ENCODE results near the gene GID8. TPM values are rescaled to one million over a fixed set of nuclear protein-coding genes. Genes with fewer than 3 reads are reported as not detected.

GID8 gene
- total and polyA plus RNA-seq, 9 of the 15 experiments (the other 6 are each of a cell fraction or from before 2014, with no cell fraction given) = 7.5 to 31.6 (median 22.2) TPM

DNA sequence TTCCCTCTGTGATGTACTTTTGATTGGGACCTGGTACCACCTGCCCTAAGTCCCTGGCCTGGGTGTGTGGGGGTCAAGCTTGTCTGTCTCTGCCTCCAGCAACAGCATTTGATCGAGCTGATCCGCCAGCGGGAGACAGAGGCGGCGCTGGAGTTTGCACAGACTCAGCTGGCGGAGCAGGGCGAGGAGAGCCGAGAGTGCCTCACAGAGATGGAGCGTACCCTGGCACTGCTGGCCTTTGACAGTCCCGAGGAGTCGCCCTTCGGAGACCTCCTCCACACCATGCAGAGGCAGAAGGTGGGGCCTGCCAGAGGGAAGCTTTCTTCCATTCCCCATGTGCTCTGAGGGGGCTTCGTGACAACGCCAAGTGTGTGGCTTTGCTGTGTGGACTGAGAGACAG is 5.4 kb downstream of the GID8 start (continued):
- TF ChIP-seq, protein P1, sequence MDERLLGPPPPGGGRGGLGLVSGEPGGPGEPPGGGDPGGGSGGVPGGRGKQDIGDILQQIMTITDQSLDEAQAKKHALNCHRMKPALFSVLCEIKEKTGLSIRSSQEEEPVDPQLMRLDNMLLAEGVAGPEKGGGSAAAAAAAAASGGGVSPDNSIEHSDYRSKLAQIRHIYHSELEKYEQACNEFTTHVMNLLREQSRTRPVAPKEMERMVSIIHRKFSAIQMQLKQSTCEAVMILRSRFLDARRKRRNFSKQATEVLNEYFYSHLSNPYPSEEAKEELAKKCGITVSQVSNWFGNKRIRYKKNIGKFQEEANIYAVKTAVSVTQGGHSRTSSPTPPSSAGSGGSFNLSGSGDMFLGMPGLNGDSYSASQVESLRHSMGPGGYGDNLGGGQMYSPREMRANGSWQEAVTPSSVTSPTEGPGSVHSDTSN (CRISPR knock-in tag; IDR thresholded peaks at IDR 0.05; ENCODE audit: low read depth) = no peak
- TF ChIP-seq, protein P1 (tag; conservative IDR thresholded peaks at IDR 0.05; ENCODE audit: low read depth) = no peak
- TF ChIP-seq RBM22 (IDR thresholded peaks at IDR 0.05; ENCODE audit: low read depth, low read length, poor library complexity, severe bottlenecking) = no peak
- TF ChIP-seq, protein P2, sequence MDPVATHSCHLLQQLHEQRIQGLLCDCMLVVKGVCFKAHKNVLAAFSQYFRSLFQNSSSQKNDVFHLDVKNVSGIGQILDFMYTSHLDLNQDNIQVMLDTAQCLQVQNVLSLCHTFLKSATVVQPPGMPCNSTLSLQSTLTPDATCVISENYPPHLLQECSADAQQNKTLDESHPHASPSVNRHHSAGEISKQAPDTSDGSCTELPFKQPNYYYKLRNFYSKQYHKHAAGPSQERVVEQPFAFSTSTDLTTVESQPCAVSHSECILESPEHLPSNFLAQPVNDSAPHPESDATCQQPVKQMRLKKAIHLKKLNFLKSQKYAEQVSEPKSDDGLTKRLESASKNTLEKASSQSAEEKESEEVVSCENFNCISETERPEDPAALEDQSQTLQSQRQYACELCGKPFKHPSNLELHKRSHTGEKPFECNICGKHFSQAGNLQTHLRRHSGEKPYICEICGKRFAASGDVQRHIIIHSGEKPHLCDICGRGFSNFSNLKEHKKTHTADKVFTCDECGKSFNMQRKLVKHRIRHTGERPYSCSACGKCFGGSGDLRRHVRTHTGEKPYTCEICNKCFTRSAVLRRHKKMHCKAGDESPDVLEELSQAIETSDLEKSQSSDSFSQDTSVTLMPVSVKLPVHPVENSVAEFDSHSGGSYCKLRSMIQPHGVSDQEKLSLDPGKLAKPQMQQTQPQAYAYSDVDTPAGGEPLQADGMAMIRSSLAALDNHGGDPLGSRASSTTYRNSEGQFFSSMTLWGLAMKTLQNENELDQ (CRISPR knock-in tag; IDR thresholded peaks at IDR 0.05; ENCODE audit: borderline replicate concordance) = no peak
- TF ChIP-seq ZNF583 (CRISPR knock-in tag; IDR thresholded peaks at IDR 0.05) = no peak
- no peak for TF ChIP-seq NRF1 (conservative IDR thresholded peaks at IDR 0.05 in 1 of 2, IDR thresholded peaks at IDR 0.05 in 1 of 2)
- TF ChIP-seq CREB1 (IDR thresholded peaks at IDR 0.05) = no peak
- no peak for TF ChIP-seq CREB1 (CRISPR knock-in tag; IDR thresholded peaks at IDR 0.05)
- TF ChIP-seq RBM17 (IDR thresholded peaks at IDR 0.05; ENCODE audit: borderline replicate concordance, low read depth, low read length) = no peak
- TF ChIP-seq ESRRB (CRISPR knock-in tag; IDR thresholded peaks at IDR 0.05; ENCODE audit: borderline replicate concordance) = no peak
- no peak for TF ChIP-seq XRCC4 (IDR thresholded peaks at IDR 0.05; ENCODE audit: extremely low read depth, insufficient read depth, insufficient read length)
- no peak for TF ChIP-seq PML (IDR thresholded peaks at IDR 0.05; ENCODE audit: low read length)
